OCI-LY3 (cell line): ENCODE results near the gene BEST4.

ENCODE experiments used
- H2AFZ ChIP-seq: fragments of 200-600, 300-600 bp; shearing (Covaris generic); 2 replicates; pipeline ENCODE4 v1.6.0; 2014; ENCODE audit warnings: antibody characterized with exemption, low read depth, low read length
- H3K27ac ChIP-seq: fragments of 200-600, 300-600 bp; sonication (generic); 2 replicates; pipeline ENCODE4 v1.5.1; 2014; ENCODE audit warnings: mild to moderate bottlenecking, low read length, moderate library complexity, mixed read lengths
- H3K27me3 ChIP-seq: fragments of 200-600, 300-600 bp; sonication (generic); 2 replicates; pipeline ENCODE4 v1.6.1; 2014; ENCODE audit warnings: low read depth, low read length, mixed read lengths
- H3K36me3 ChIP-seq: fragments of 200-600, 300-600 bp; sonication (generic); replicated peaks from 2 replicates; pipeline ENCODE3; 2014; ENCODE audit warnings: low read depth, low read length, mixed read lengths
- H3K4me1 ChIP-seq: fragments of 300-600, 200-600 bp; sonication (generic); 2 replicates; pipeline ENCODE4 v1.6.1; 2014; ENCODE audit warnings: low read length, mixed read lengths
- H3K4me2 ChIP-seq: fragments of 200-600, 300-600 bp; sonication (generic); 2 replicates; pipeline ENCODE4 v1.6.1; 2014; ENCODE audit warnings: low read length, mixed read lengths
- H3K4me3 ChIP-seq: fragments of 300-600, 200-600 bp; sonication (generic); 2 replicates; pipeline ENCODE4 v1.5.1; 2014; ENCODE audit warnings: antibody characterized with exemption, mild to moderate bottlenecking, low read length, moderate library complexity
- H3K79me2 ChIP-seq: fragments of 300-600, 200-600 bp; shearing (Covaris generic); 2 replicates; pipeline ENCODE4 v1.6.1; 2014; ENCODE audit warnings: mild to moderate bottlenecking, low read length, mixed read lengths
- H3K9ac ChIP-seq: fragments of 300-600, 200-600 bp; shearing (Covaris generic); 2 replicates; pipeline ENCODE4 v1.6.0; 2014; ENCODE audit warnings: mild to moderate bottlenecking, low read length, moderate library complexity
- H3K9me3 ChIP-seq: fragments of 200-600, 300-600 bp; shearing (Covaris generic); 2 replicates; pipeline ENCODE4 v1.6.1; 2014; ENCODE audit warnings: low read length, mixed read lengths; ENCODE audit not compliant: insufficient read depth
- H4K20me1 ChIP-seq: fragments of 200-600, 300-600 bp; sonication (generic); 2 replicates; pipeline ENCODE4 v1.6.1; 2016; ENCODE audit warnings: low read length, mixed read lengths; ENCODE audit not compliant: insufficient read depth
- EZH2phosphoT487 ChIP-seq: fragments of 200-600 bp; shearing (Covaris generic); IDR thresholded peaks from 2 replicates; pipeline ENCODE4 v1.6.1; 2018; ENCODE audit warnings: antibody characterized with exemption, mixed run types, low read depth
- TF ChIP-seq, protein P1 (sequence below): fragments of 200-600, 300-600 bp; sonication (generic); IDR thresholded peaks from 2 replicates; pipeline ENCODE4 v1.5.1; 2014; ENCODE audit warnings: antibody characterized with exemption, low read length, low read depth

The BEST4 gene

DNA sequence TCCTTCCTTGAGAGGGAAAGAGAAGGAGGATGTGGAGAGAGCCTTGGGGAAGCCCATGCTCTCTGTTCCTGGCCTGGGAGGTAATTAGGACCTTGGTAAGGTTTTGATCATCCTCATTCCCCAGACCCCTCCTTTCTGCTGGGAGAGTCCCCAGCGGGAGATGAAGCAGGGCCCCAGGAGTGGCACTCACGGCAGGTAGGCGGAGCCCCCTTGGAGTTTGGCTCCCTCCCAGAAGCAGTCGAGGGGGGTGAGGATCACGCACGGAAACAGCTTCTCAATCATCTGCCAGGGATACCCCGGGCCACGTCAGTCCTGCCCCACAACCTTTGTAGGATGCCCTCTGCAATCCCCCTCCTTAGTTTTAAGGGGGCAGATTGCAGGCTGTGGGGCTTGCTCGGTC is 43.5 kb upstream of the BEST4 start:
- Histone ChIP-seq H4K20me1 (no peaks in the 10 kb centered on the region), H3K4me2 (no peak overlapping the region), H3K36me3 (no peaks in the 10 kb centered on the region), H2AFZ (no peak overlapping the region), H3K79me2 (no peaks in the 10 kb centered on the region), H3K27ac (no peak overlapping the region), H3K9me3 (no peaks in the 10 kb centered on the region), H3K4me1 (peaks cover 14% of the 10 kb centered on the region), H3K4me3 (no peak overlapping the region), H3K9ac (no peak overlapping the region), H3K27me3 (no peaks in the 10 kb centered on the region)
- no peak for TF ChIP-seq EZH2phosphoT487
- TF ChIP-seq, protein P1, sequence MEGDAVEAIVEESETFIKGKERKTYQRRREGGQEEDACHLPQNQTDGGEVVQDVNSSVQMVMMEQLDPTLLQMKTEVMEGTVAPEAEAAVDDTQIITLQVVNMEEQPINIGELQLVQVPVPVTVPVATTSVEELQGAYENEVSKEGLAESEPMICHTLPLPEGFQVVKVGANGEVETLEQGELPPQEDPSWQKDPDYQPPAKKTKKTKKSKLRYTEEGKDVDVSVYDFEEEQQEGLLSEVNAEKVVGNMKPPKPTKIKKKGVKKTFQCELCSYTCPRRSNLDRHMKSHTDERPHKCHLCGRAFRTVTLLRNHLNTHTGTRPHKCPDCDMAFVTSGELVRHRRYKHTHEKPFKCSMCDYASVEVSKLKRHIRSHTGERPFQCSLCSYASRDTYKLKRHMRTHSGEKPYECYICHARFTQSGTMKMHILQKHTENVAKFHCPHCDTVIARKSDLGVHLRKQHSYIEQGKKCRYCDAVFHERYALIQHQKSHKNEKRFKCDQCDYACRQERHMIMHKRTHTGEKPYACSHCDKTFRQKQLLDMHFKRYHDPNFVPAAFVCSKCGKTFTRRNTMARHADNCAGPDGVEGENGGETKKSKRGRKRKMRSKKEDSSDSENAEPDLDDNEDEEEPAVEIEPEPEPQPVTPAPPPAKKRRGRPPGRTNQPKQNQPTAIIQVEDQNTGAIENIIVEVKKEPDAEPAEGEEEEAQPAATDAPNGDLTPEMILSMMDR: no peak

DNA sequence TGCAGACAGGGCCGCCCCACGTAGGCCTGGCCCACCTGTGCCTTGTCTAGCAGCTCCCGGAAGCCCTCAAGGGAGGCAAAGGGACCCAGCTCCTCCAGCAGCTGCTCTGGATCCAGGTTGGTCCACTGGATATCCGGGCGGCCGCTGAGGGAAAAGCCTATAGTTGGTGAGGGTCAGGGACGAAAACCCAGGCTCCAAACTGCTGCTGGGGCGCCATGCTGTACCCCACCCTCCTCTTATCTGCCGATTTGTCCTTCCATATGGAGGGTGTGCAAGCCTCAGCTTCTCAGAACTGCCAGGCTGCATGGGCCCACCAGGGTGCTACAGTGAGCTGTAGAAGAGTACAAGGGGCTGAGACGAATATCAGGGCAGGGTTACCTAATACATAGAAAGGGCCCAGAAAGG is 42.9 kb upstream of the BEST4 start:
- no peak overlapping the region for H3K9ac ChIP-seq

DNA sequence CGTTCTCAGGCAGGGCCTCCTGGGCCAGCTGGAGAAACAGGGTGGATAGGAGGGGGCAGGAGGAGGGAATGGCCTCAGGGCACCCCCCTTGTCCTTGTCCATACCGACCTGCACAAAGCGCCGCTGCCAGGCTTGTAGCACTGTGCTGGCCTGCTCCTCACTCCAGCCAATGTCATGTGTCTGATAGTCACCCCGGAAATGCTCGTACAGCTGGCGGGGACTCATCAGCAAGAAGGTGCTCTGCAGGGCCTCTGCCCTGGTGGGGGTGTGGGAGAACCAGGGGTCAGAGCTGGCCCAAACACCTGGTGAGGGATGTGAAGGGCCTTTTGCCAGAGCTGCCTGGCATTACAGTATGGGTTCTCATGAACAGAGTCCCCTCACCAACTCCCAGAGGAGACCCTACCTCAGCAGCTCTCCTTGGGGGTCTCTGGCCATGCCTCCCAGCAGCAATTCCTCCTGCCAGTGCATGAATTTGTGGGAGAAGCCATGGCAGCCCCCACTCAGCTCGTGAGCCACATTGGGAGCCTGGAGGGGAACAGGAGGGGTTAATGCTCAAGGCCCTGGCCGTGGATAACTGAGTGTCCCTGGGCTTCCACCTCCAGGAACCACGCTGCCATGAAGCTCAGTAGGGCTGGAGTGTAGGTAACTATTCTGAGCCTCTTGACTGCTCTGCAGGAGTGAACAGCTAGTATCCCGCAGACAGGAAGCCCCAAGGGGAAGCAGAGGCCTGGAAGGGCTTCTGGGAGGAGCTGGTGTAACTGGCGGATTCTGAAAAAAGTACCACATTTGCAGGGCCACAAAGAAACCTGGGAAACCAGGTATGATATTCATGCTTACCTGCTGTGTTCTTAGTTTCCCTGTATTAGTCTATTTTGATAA is 41.8 kb upstream of the BEST4 start:
- no peak overlapping the region for H2AFZ ChIP-seq
- no peaks in the 10 kb centered on the region for H3K79me2 ChIP-seq
- H3K9ac ChIP-seq: no peak overlapping the region
- no peak overlapping the region for H3K27ac ChIP-seq
- no peaks in the 10 kb centered on the region for H3K27me3 ChIP-seq
- H4K20me1 ChIP-seq: no peaks in the 10 kb centered on the region
- no peaks in the 10 kb centered on the region for H3K9me3 ChIP-seq
- no peak for TF ChIP-seq EZH2phosphoT487
- TF ChIP-seq, protein P1: no peak
- no peak overlapping the region for H3K4me3 ChIP-seq
- peaks cover 5% of the 10 kb centered on the region; the same call in 1 of the 2 replicates for H3K4me1 ChIP-seq
- no peaks in the 10 kb centered on the region for H3K36me3 ChIP-seq
- no peak overlapping the region for H3K4me2 ChIP-seq

More for the DNA sequence above, 42.9 kb upstream of the BEST4 start:
- TF ChIP-seq, protein P1: no peak
- TF ChIP-seq EZH2phosphoT487: no peak
- H3K4me3 ChIP-seq: no peak overlapping the region
- H3K4me2 ChIP-seq: no peak overlapping the region
- no peaks in the 10 kb centered on the region for H4K20me1 ChIP-seq
- peaks cover 11% of the 10 kb centered on the region for H3K4me1 ChIP-seq
- H3K9me3 ChIP-seq: no peaks in the 10 kb centered on the region
- H3K79me2 ChIP-seq: no peaks in the 10 kb centered on the region
- H2AFZ ChIP-seq: no peak overlapping the region
- H3K27me3 ChIP-seq: no peaks in the 10 kb centered on the region
- no peak overlapping the region for H3K27ac ChIP-seq
- H3K36me3 ChIP-seq: no peaks in the 10 kb centered on the region

DNA sequence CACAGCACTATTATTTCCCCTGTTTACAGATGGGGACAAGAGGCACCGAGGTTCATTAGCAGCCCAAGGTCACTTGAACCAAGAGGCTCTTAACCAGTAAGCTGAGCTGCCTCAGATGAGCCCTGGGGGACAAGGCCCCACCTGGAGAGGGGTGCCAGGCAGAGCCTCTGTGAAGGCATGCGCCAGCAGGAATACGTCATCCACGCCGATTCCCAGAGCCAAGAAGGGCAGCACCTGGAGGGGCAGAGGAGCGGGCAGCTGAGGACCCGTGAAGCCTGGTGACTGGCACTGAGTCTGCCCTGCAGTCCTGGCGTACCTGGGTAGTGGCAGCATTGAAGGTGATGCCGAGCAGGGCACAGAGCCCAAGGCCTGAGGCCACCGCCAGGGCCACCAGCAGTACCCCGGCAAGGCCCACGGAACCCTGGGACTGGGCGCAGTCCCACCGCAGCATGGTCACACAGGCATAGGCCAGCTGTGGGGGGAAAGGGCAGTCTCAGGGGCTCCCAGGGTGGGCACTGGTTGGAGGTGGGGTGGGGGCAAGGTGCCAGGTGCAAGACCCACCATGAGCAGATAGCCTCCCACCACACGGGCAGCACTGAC is 41.0 kb upstream of the BEST4 start:
- Histone ChIP-seq H3K4me1 (no peaks in the 10 kb centered on the region), H3K4me3 (no peak overlapping the region), H3K36me3 (no peaks in the 10 kb centered on the region), H3K9ac (no peak overlapping the region), H3K79me2 (no peaks in the 10 kb centered on the region), H4K20me1 (no peaks in the 10 kb centered on the region), H3K4me2 (no peak overlapping the region), H3K9me3 (no peaks in the 10 kb centered on the region), H2AFZ (no peak overlapping the region), H3K27ac (no peak overlapping the region), H3K27me3 (no peaks in the 10 kb centered on the region)
- no peak for TF ChIP-seq EZH2phosphoT487
- TF ChIP-seq, protein P1: no peak
